Neural cell (in vitro differentiated cells): ENCODE measurements around the gene FOXP2. TPM values are rescaled to one million over a fixed set of nuclear protein-coding genes. Genes with fewer than 3 reads are reported as not detected.
"Not testable (repeated sequence)": the region's sequence is repeated elsewhere in the genome, so short reads cannot be mapped to it uniquely, and the experiment has no call there.

Experiments
- H2AFZ ChIP-seq: fragments of 200-600, 300-800 bp; sonication (generic), shearing (Covaris generic); 2 replicates; pipeline ENCODE4 v1.6.0; 2014; ENCODE audit warnings: low read depth, mild to moderate bottlenecking, antibody characterized with exemption, low read length, moderate library complexity
- H3F3A ChIP-seq: fragments of 200-600 bp; shearing (Covaris generic); 2 replicates; pipeline ENCODE4 v1.6.1; 2016; ENCODE audit warnings: mild to moderate bottlenecking, moderate library complexity, mixed read lengths, antibody characterized with exemption, low read length; ENCODE audit not compliant: insufficient read depth, poor library complexity, severe bottlenecking
- H3K27ac ChIP-seq: fragments of 200-600, 300-800 bp; sonication (generic), shearing (Covaris generic); 2 replicates; pipeline ENCODE4 v1.5.1; 2014; ENCODE audit warnings: mild to moderate bottlenecking, low read length, moderate library complexity
- H3K27me3 ChIP-seq: fragments of 300-800, 200-600 bp; sonication (generic), shearing (Covaris generic); 2 replicates; pipeline ENCODE4 v1.6.0; 2014; ENCODE audit warnings: mild to moderate bottlenecking, low read depth, low read length, moderate library complexity; ENCODE audit not compliant: insufficient read depth
- H3K36me3 ChIP-seq: fragments of 300-800, 200-600 bp; sonication (generic), shearing (Covaris generic); 2 replicates; pipeline ENCODE4 v1.5.1; 2014; ENCODE audit warnings: mild to moderate bottlenecking, antibody characterized with exemption, low read length, moderate library complexity; ENCODE audit not compliant: insufficient read depth
- H3K4me2 ChIP-seq: fragments of 300-800, 200-600 bp; sonication (generic), shearing (Covaris generic); 2 replicates; pipeline ENCODE4 v1.6.0; 2014; ENCODE audit warnings: mild to moderate bottlenecking, low read length
- H3K4me3 ChIP-seq: fragments of 300-800, 200-600 bp; sonication (generic), shearing (Covaris generic); 2 replicates; pipeline ENCODE4 v1.5.1; 2014; ENCODE audit warnings: mild to moderate bottlenecking, low read length, moderate library complexity
- H3K79me2 ChIP-seq: fragments of 200-600 bp; shearing (Covaris generic); replicated peaks from 2 replicates; pipeline ENCODE4 v1.6.0; 2014; ENCODE audit warnings: mild to moderate bottlenecking, low read length, moderate library complexity; ENCODE audit not compliant: insufficient read depth
- H3K9ac ChIP-seq: fragments of 300-800, 200-600 bp; sonication (generic), shearing (Covaris generic); 2 replicates; pipeline ENCODE4 v1.6.1; 2016; ENCODE audit warnings: mild to moderate bottlenecking, low read length, mixed read lengths
- H3K9me2 ChIP-seq: fragments of 200-600 bp; shearing (Covaris generic); 2 replicates; pipeline ENCODE4 v1.6.1; 2016; ENCODE audit warnings: mild to moderate bottlenecking, low read length, mixed read lengths; ENCODE audit not compliant: insufficient read depth
- H3K9me3 ChIP-seq: fragments of 200-600, 300-800 bp; sonication (generic), shearing (Covaris generic); 2 replicates; pipeline ENCODE4 v1.6.1; 2016; ENCODE audit warnings: mild to moderate bottlenecking, mixed run types, low read length, moderate library complexity, mixed read lengths
- H4K20me1 ChIP-seq: fragments of 200-600 bp; shearing (Covaris generic); 2 replicates; pipeline ENCODE4 v1.6.1; 2016; ENCODE audit warnings: mild to moderate bottlenecking, mixed run types; ENCODE audit not compliant: insufficient read depth
- CTCF ChIP-seq: fragments of 450-650 bp; IDR thresholded peaks from 2 replicates; pipeline ENCODE4 v1.5.1; 2014; ENCODE audit warnings: antibody characterized with exemption, mild to moderate bottlenecking, moderate library complexity; ENCODE audit not compliant: poor library complexity, severe bottlenecking
- EP300 ChIP-seq: fragments of 450-650 bp; conservative IDR thresholded peaks from 2 replicates; pipeline ENCODE4 v1.6.1; 2014; ENCODE audit warnings: antibody characterized with exemption, mild to moderate bottlenecking, moderate library complexity; ENCODE audit not compliant: poor library complexity, severe bottlenecking
- EZH2 ChIP-seq: fragments of 200-600, 300-800 bp; shearing (Covaris generic), sonication (generic); IDR thresholded peaks from 2 replicates; pipeline ENCODE4 v1.6.1; 2014; ENCODE audit warnings: antibody characterized with exemption, low read length, borderline replicate concordance, mild to moderate bottlenecking; ENCODE audit not compliant: insufficient read depth, poor library complexity, severe bottlenecking
- MXI1 ChIP-seq: fragments of 450-650 bp; conservative IDR thresholded peaks from 2 replicates; pipeline ENCODE4 v1.6.1; 2014; ENCODE audit warnings: antibody characterized with exemption, mild to moderate bottlenecking; ENCODE audit not compliant: poor library complexity, severe bottlenecking
- POLR2AphosphoS5 ChIP-seq: IDR thresholded peaks from 2 replicates; pipeline ENCODE4 v1.6.1; 2012
- RAD21 ChIP-seq: fragments of 450-650 bp; conservative IDR thresholded peaks from 2 replicates; pipeline ENCODE4 v1.6.1; 2014; ENCODE audit warnings: antibody characterized with exemption, mild to moderate bottlenecking, moderate library complexity
- REST ChIP-seq: IDR thresholded peaks from 2 replicates; pipeline ENCODE4 v1.6.1; 2012; ENCODE audit warnings: borderline replicate concordance
- SMC3 ChIP-seq: fragments of 450-650 bp; conservative IDR thresholded peaks from 2 replicates; pipeline ENCODE4 v1.6.1; 2014; ENCODE audit warnings: antibody characterized with exemption, mild to moderate bottlenecking, moderate library complexity; ENCODE audit not compliant: poor library complexity
- TAF1 ChIP-seq: IDR thresholded peaks from 2 replicates; pipeline ENCODE4 v1.6.1; 2012; ENCODE audit warnings: low read depth
- polyA plus RNA-seq: library from polyadenylated mRNA; depleted of rRNA; stranded (reverse); fragments of >200 nt; gene quantifications from 2 replicates; pipeline ENCODE4 v1.2.3, GENCODE V29; 2014

FOXP2 gene
- polyA plus RNA-seq, 1 donor from 2014 or later, result 51.3 TPM

- Histone ChIP-seq H3K4me3 (no peak overlapping the region), H3F3A (no peaks in the 10 kb centered on the region), H3K4me2 (no peak overlapping the region), H4K20me1 (no peaks in the 10 kb centered on the region), H2AFZ (no peak overlapping the region), H3K9me3 (no peaks in the 10 kb centered on the region), H3K79me2 (no peaks in the 10 kb centered on the region), H3K27ac (no peak overlapping the region), H3K9ac (no peak overlapping the region), H3K27me3 (no peaks in the 10 kb centered on the region), H3K9me2 (no peaks in the 10 kb centered on the region), H3K36me3 (no peaks in the 10 kb centered on the region)
- TF ChIP-seq SMC3 (peak; percentile 35), POLR2AphosphoS5 (no peak)
These were observed 125.0 kb downstream of the FOXP2 start for GRCh38 chr7:114539575-114539974.

DNA sequence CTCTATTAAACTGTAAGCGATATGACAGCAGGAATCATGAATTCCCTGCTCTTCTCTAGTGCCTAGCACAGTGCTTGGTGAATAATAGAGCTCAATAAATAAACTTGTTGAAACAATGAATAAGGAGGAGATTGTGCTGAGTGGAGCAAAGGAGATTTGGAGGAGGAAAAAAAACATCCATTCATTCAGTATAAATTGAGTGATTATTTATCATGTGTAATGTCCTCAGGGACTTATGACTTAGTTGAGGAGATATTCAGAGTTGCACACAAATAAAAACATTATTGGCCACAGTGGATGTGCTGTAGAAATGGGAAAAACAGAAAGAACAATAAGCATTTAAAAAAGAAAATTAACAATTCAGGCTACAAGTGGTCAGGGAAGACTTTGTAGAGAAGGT, 125.7 kb downstream of the FOXP2 start:
- no peak overlapping the region for H2AFZ ChIP-seq
- no peaks in the 10 kb centered on the region for H3K9me2 ChIP-seq
- H3K36me3 ChIP-seq, result no peaks in the 10 kb centered on the region
- no peak overlapping the region for H3K27ac ChIP-seq
- TF ChIP-seq CTCF, result no peak
- no peak for TF ChIP-seq EP300
- no peak for TF ChIP-seq RAD21
- TF ChIP-seq TAF1, result no peak
- no peak for TF ChIP-seq REST
- no peak for TF ChIP-seq POLR2AphosphoS5
- no peak for TF ChIP-seq EZH2
- no peak for TF ChIP-seq MXI1
- TF ChIP-seq SMC3, result no peak
- H3K79me2 ChIP-seq, result no peaks in the 10 kb centered on the region
- no peaks in the 10 kb centered on the region for H3K9me3 ChIP-seq
- no peaks in the 10 kb centered on the region for H3K27me3 ChIP-seq
- H3F3A ChIP-seq, result no peaks in the 10 kb centered on the region
- no peak overlapping the region for H3K4me2 ChIP-seq
- H3K9ac ChIP-seq, result no peak overlapping the region
- H3K4me3 ChIP-seq, result no peak overlapping the region
- no peaks in the 10 kb centered on the region for H4K20me1 ChIP-seq

GRCh38 chr7:114547346-114547745, 132.7 kb downstream of the FOXP2 start:
- not testable (repeated sequence) for H3K9me2 ChIP-seq, H3K79me2 ChIP-seq, H3K4me2 ChIP-seq, H3K27me3 ChIP-seq, H3K4me3 ChIP-seq, H3K36me3 ChIP-seq, H3K9me3 ChIP-seq, H3F3A ChIP-seq, H3K27ac ChIP-seq, H3K9ac ChIP-seq, H2AFZ ChIP-seq, H4K20me1 ChIP-seq
